ENCODE results near the gene DEPDC4. TPM values are rescaled to one million over a fixed set of nuclear protein-coding genes. Genes with fewer than 3 reads are reported as not detected.

The DEPDC4 gene
- total RNA-seq, 2 donors from 2014 or later = 4.8 to 7.3 TPM

- whole genome bisulfite sequencing, 2 experiments (ENCODE audit: insufficient coverage in 1 of 2, insufficient read length in 1 of 2) = 91 to 100% methylated on average over 4 of the region's 4 CpGs
- H3K27ac Mint-ChIP-seq = no peak overlapping the region
Measured at GRCh38 chr12:100197486-100197885, 69.4 kb downstream of the DEPDC4 start.

GRCh38 chr12:100193085-100193484 lies 73.8 kb downstream of the DEPDC4 start:
- TF ChIP-seq CTCF (conservative IDR thresholded peaks at IDR 0.05) = no peak
- H3K27me3 ChIP-seq (ENCODE audit: control insufficient read depth, insufficient read depth, low read length, poor library complexity, severe bottlenecking) = no peaks in the 10 kb centered on the region
- no peaks in the 10 kb centered on the region for H3K4me1 Mint-ChIP-seq
- no peak overlapping the region for H3K27ac Mint-ChIP-seq
- peaks cover 7% of the 10 kb centered on the region for H3K36me3 ChIP-seq (ENCODE audit: control insufficient read depth, insufficient read depth, low read length)
- H3K36me3 Mint-ChIP-seq (ENCODE audit: low read depth) = peaks cover 46% of the 10 kb centered on the region
- no peaks in the 10 kb centered on the region for H3K9me3 ChIP-seq (ENCODE audit: control insufficient read depth, low read length)
- H3K27ac ChIP-seq (ENCODE audit: low read depth, low read length) = no peak overlapping the region
- no peak overlapping the region for H3K4me3 ChIP-seq (ENCODE audit: low read length)
- DNase-seq = no peak
- no peak overlapping the region for H3K9ac ChIP-seq (ENCODE audit: extremely low read depth, low read length, poor library complexity, severe bottlenecking)
- H3K4me3 Mint-ChIP-seq = no peak overlapping the region
- H3K9me3 Mint-ChIP-seq = no peaks in the 10 kb centered on the region
- H3K27me3 Mint-ChIP-seq (ENCODE audit: insufficient read depth) = no peaks in the 10 kb centered on the region
- H3K4me1 ChIP-seq (ENCODE audit: control insufficient read depth, insufficient read depth, low read length) = no peaks in the 10 kb centered on the region
- 94% methylated on average over 1 of the region's 1 CpG; no CpG with 5 or more reads in 1 of the 2 experiments for WGBS, 2 experiments (ENCODE audit: insufficient coverage in 1 of 2, insufficient read length in 1 of 2)

More at GRCh38 chr12:100197486-100197885, 69.4 kb downstream of the DEPDC4 start:
- no peak overlapping the region for H3K4me3 ChIP-seq (ENCODE audit: low read length)
- TF ChIP-seq CTCF (conservative IDR thresholded peaks at IDR 0.05) = no peak
- H3K36me3 ChIP-seq (ENCODE audit: control insufficient read depth, insufficient read depth, low read length) = peaks cover 7% of the 10 kb centered on the region
- H3K9ac ChIP-seq (ENCODE audit: extremely low read depth, low read length, poor library complexity, severe bottlenecking) = no peak overlapping the region
- Mint-ChIP-seq H3K9me3 (no peaks in the 10 kb centered on the region), H3K27me3 (ENCODE audit: insufficient read depth) (no peaks in the 10 kb centered on the region), H3K36me3 (ENCODE audit: low read depth) (peaks cover 33% of the 10 kb centered on the region), H3K4me3 (no peak overlapping the region), H3K4me1 (no peaks in the 10 kb centered on the region)
- H3K27me3 ChIP-seq (ENCODE audit: control insufficient read depth, insufficient read depth, low read length, poor library complexity, severe bottlenecking) = no peaks in the 10 kb centered on the region
- no peaks in the 10 kb centered on the region for H3K9me3 ChIP-seq (ENCODE audit: control insufficient read depth, low read length)
- H3K4me1 ChIP-seq (ENCODE audit: control insufficient read depth, insufficient read depth, low read length) = no peaks in the 10 kb centered on the region
- DNase-seq = no peak
- H3K27ac ChIP-seq (ENCODE audit: low read depth, low read length) = no peak overlapping the region

Other genes starting within 250 kb of the DEPDC4 start
- gene BLTP3B, start 124.2 kb downstream of the DEPDC4 start, total RNA-seq = 10 to 100 TPM; 29.1 to 40.6 TPM
- 10 to 100 TPM; 39.4 to 47.8 TPM for gene ACTR6, start 66.3 kb downstream of the DEPDC4 start, total RNA-seq
- gene SCYL2, start 98 bp upstream of the DEPDC4 start, total RNA-seq = 10 to 100 TPM; 54.5 to 59.6 TPM
- under 1 TPM in 1 of 2 donors, not detected in 1; 0.40 TPM for gene SLC17A8, start 90.0 kb upstream of the DEPDC4 start, total RNA-seq
- not detected for gene NR1H4, start 206.8 kb upstream of the DEPDC4 start, total RNA-seq